Panc1 (cell line): ENCODE data around the gene PRPF4. TPM values are rescaled to one million over a fixed set of nuclear protein-coding genes. Genes with fewer than 3 reads are reported as not detected.

Experiments used
- ATAC-seq: fragments of 200-7000 bp; cut with Tn5 transposase; 2 replicates; pipeline ENCODE4 v1.9.1; 2020; ENCODE audit warnings: mild to moderate bottlenecking, moderate library complexity
- BruUV-seq: library from RNA; stranded (reverse); fragments of 400-500 nt; replicated peaks from 2 replicates; lab custom pipeline; 2021; lab: Mats Ljungman, UMichigan
- CTCF ChIA-PET: fragments of 300-600 bp; sonication (Branson Sonifier 250); formaldehyde crosslinking; loops from one replicate; lab custom pipeline; 2022; ENCODE audit warnings: antibody characterized with exemption; lab: Charles Lee
- POLR2A ChIA-PET: fragments of 300-600 bp; sonication (Branson Sonifier 250); formaldehyde crosslinking; loops from one replicate; lab custom pipeline; 2022; ENCODE audit warnings: antibody characterized with exemption; lab: Charles Lee
- DNase-seq: peaks from one replicate; pipeline ENCODE4 v3.0.0-alpha.2; 2010; ENCODE audit warnings: low read depth, low spot score
- H3K27ac ChIP-seq: 2 replicates; pipeline ENCODE4 v1.5.1; 2011; ENCODE audit warnings: mild to moderate bottlenecking, low read length, inconsistent platforms
- H3K27me3 ChIP-seq: fragments of 200-500 bp; sonication (Bioruptor generic); 2 replicates; pipeline ENCODE4 v1.6.0; 2014; ENCODE audit warnings: low read length, inconsistent platforms; ENCODE audit not compliant: control insufficient read depth, insufficient read depth
- H3K36me3 ChIP-seq: fragments of 200-500 bp; sonication (Bioruptor generic); 2 replicates; pipeline ENCODE4 v1.5.1; 2014; ENCODE audit warnings: inconsistent platforms, mild to moderate bottlenecking, low read length, moderate library complexity; ENCODE audit not compliant: control insufficient read depth, insufficient read depth
- H3K4me1 ChIP-seq: 2 replicates; pipeline ENCODE4 v1.5.1; 2011; ENCODE audit warnings: inconsistent platforms, mild to moderate bottlenecking, low read length, moderate library complexity; ENCODE audit not compliant: control insufficient read depth, insufficient read depth
- H3K4me3 ChIP-seq, 2 experiments: 2 replicates each; pipeline ENCODE4 v1.5.1; 2011 to 2012; ENCODE audit warnings: low read depth in 2 of 2, low read length in 2 of 2, mild to moderate bottlenecking in 2 of 2, inconsistent platforms in 1 of 2, moderate library complexity in 1 of 2
- H3K9me3 ChIP-seq: fragments of 200-500 bp; sonication (Bioruptor generic); 2 replicates; pipeline ENCODE4 v1.5.1; 2014; ENCODE audit warnings: low read depth, mild to moderate bottlenecking, inconsistent platforms, low read length, moderate library complexity; ENCODE audit not compliant: control insufficient read depth, insufficient read depth
- POLR2AphosphoS5 ChIP-seq: IDR thresholded peaks from 2 replicates; pipeline ENCODE4 v1.6.1; 2012; ENCODE audit warnings: mild to moderate bottlenecking, low read depth, low read length, moderate library complexity
- SIN3A ChIP-seq: IDR thresholded peaks from 2 replicates; pipeline ENCODE4 v1.6.1; 2012; ENCODE audit warnings: low read depth, mild to moderate bottlenecking, low read length, moderate library complexity, borderline replicate concordance; ENCODE audit not compliant: insufficient read depth
- TCF7L2 ChIP-seq: IDR thresholded peaks from 2 replicates; pipeline ENCODE4 v1.6.1; 2011; ENCODE audit warnings: mild to moderate bottlenecking, low read depth, low read length, inconsistent platforms
- in situ Hi-C: cut with HindIII; loops from 2 replicates; pipeline ENCODE4 v1.10.0; 2016; ENCODE audit warnings: low sequenced_read_pairs, low pct_unique_long_range_greater_than_20kb
- intact Hi-C: fragments of 100-400 bp; cut with micrococcal nuclease; formaldehyde crosslinking; loops from one replicate; pipeline ENCODE4 v1.10.0; 2022; ENCODE audit not compliant: unreplicated experiment
- total RNA-seq: library from RNA; stranded (reverse); gene quantifications from one replicate; pipeline ENCODE4 v1.2.1, GENCODE V29; 2021; ENCODE audit not compliant: unreplicated experiment
- TF ChIP-seq, protein P1 (sequence below): fragments of 450-650 bp; IDR thresholded peaks from 2 replicates; pipeline ENCODE4 v1.5.1; 2017; ENCODE audit warnings: mild to moderate bottlenecking
- TF ChIP-seq, protein P2 (sequence below), 2 experiments: IDR thresholded peaks; 2 replicates each; pipeline ENCODE4 v1.6.1; 2011 to 2012; ENCODE audit warnings: low read depth in 2 of 2, control low read depth in 1 of 2, low read length in 1 of 2, mild to moderate bottlenecking in 1 of 2, moderate library complexity in 1 of 2; ENCODE audit not compliant: insufficient read depth in 1 of 2

The PRPF4 gene
- total RNA-seq, 1 experiment from 2014 or later = 28.9 TPM

DNA sequence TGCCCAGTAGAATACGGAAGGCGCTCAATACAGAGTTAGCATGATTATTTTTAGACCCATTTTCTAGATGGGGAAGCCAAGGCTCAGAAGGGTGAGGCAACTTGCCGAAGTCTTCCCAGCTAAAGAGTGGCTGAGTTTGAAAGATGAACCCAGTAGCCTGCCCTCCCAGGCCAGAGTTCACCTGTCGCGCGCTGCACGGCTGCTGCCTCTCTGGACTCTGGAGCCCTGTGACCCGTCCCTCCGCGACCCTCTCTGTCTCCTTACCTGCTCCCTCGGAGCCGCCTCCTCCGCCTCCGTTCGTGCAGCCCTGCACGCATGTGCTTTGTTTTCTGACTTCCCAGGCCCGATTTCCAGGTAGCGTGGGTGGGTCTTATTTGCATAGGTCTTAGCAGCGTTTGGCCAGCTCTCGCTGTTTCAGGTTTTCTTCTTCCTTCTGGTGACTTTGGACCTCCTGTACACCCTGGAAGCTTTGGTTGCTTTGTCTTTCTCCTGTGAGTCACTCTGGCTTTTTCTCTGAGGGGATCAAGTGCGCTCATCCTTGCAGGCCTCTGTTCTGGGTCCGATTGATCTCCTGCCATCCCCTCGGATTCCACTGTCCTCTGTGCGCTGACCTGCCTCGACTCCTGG lies 27.4 kb downstream of the PRPF4 start, which contains the start of gene RNF183:
RNF183 (minus strand) TSS at position 585 of the 627 bp plus-strand sequence. CDS start 5,192 bp downstream, outside the sequence.
- in situ Hi-C loops (no loop called here), intact Hi-C loops (no loop called here)
- DNase-seq = no peak
- no peak within 1 kb of the TSS for H3K27ac ChIP-seq
- H3K4me1 ChIP-seq = no peaks in the 10 kb centered on the region
- CTCF ChIA-PET = no interaction called here
- H3K27me3 ChIP-seq = no peaks in the 10 kb centered on the region; the same call in 1 of the 2 replicates
- no peaks in the 10 kb centered on the region for H3K9me3 ChIP-seq
- POLR2A ChIA-PET = no interaction called here
- ATAC-seq = no peak
- H3K36me3 ChIP-seq = no peaks in the 10 kb centered on the region
- no peak within 1 kb of the TSS for H3K4me3 ChIP-seq
- TF ChIP-seq, protein P1, sequence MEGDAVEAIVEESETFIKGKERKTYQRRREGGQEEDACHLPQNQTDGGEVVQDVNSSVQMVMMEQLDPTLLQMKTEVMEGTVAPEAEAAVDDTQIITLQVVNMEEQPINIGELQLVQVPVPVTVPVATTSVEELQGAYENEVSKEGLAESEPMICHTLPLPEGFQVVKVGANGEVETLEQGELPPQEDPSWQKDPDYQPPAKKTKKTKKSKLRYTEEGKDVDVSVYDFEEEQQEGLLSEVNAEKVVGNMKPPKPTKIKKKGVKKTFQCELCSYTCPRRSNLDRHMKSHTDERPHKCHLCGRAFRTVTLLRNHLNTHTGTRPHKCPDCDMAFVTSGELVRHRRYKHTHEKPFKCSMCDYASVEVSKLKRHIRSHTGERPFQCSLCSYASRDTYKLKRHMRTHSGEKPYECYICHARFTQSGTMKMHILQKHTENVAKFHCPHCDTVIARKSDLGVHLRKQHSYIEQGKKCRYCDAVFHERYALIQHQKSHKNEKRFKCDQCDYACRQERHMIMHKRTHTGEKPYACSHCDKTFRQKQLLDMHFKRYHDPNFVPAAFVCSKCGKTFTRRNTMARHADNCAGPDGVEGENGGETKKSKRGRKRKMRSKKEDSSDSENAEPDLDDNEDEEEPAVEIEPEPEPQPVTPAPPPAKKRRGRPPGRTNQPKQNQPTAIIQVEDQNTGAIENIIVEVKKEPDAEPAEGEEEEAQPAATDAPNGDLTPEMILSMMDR = no peak
- TF ChIP-seq TCF7L2 (no peak), POLR2AphosphoS5 (no peak), SIN3A (no peak)
- TF ChIP-seq, protein P2, sequence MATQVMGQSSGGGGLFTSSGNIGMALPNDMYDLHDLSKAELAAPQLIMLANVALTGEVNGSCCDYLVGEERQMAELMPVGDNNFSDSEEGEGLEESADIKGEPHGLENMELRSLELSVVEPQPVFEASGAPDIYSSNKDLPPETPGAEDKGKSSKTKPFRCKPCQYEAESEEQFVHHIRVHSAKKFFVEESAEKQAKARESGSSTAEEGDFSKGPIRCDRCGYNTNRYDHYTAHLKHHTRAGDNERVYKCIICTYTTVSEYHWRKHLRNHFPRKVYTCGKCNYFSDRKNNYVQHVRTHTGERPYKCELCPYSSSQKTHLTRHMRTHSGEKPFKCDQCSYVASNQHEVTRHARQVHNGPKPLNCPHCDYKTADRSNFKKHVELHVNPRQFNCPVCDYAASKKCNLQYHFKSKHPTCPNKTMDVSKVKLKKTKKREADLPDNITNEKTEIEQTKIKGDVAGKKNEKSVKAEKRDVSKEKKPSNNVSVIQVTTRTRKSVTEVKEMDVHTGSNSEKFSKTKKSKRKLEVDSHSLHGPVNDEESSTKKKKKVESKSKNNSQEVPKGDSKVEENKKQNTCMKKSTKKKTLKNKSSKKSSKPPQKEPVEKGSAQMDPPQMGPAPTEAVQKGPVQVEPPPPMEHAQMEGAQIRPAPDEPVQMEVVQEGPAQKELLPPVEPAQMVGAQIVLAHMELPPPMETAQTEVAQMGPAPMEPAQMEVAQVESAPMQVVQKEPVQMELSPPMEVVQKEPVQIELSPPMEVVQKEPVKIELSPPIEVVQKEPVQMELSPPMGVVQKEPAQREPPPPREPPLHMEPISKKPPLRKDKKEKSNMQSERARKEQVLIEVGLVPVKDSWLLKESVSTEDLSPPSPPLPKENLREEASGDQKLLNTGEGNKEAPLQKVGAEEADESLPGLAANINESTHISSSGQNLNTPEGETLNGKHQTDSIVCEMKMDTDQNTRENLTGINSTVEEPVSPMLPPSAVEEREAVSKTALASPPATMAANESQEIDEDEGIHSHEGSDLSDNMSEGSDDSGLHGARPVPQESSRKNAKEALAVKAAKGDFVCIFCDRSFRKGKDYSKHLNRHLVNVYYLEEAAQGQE (IDR thresholded peaks at IDR 0.05; ENCODE audit: insufficient read depth in 1 of 2, low read depth in 2 of 2, low read length in 1 of 2) = no peak
- no TSS peak for BruUV-seq

DNA sequence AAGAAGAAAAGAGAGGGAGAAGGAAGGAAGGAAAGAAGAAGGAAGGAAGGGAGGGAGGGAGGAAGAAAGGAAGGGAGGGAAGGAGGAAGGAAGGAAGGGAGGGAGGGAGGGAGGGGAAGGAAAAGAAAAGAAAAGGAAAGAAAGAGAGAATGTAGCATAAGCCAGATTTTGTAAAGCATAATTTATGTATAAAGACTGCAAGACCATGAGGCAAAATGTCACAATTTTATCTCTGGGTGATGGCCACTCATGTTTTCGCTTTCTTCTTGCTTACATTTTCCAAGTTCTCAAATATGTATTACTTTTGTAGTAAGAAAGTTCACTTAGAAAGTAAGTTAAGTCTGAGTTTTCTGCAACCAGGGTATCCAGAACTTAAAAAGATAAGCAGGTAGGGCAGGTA lies 31.1 kb downstream of the PRPF4 start:
- Histone ChIP-seq H3K4me3 (no peak overlapping the region), H3K4me1 (no peaks in the 10 kb centered on the region), H3K36me3 (no peaks in the 10 kb centered on the region), H3K27ac (no peak overlapping the region), H3K27me3 (no peaks in the 10 kb centered on the region), H3K9me3 (no peaks in the 10 kb centered on the region)
- CTCF ChIA-PET = no interaction called here
- no peak for TF ChIP-seq POLR2AphosphoS5
- no peak for TF ChIP-seq TCF7L2
- TF ChIP-seq, protein P2 (IDR thresholded peaks at IDR 0.05; ENCODE audit: insufficient read depth in 1 of 2, low read depth in 2 of 2, low read length in 1 of 2) = no peak
- TF ChIP-seq, protein P1 = no peak
- no peak for TF ChIP-seq SIN3A
- no peak for ATAC-seq
- BruUV-seq = no TSS peak
- no peak for DNase-seq
- in situ Hi-C loops (no loop called here), intact Hi-C loops (no loop called here)
- POLR2A ChIA-PET = no interaction called here
